ENCODE measurements around the gene ZBTB20. TPM values are rescaled to one million over a fixed set of nuclear protein-coding genes. Genes with fewer than 3 reads are reported as not detected.

ZBTB20 gene
- total RNA-seq, 1 experiment from 2014 or later = 3.7 TPM

DNA sequence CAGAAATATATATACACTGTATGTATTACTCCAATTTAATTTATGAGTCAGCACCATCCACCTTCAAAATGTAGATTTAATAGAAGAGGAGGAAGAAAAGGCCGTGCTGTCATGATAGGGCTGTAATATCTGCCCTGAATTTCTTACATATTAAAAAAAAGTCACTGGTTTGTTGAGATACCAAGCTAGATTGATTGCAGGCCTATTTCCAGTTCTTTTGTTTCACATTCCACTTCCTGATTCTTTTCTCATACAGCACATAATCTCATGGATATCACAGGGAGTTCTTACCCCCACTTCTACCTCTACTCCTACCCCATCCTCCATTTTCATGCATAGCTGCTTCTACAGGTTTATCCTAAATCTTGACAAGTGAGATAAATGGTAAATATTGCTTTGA is 290.3 kb downstream of the ZBTB20 start:
- intact Hi-C loops (cut with micrococcal nuclease) = no loop called here

DNA sequence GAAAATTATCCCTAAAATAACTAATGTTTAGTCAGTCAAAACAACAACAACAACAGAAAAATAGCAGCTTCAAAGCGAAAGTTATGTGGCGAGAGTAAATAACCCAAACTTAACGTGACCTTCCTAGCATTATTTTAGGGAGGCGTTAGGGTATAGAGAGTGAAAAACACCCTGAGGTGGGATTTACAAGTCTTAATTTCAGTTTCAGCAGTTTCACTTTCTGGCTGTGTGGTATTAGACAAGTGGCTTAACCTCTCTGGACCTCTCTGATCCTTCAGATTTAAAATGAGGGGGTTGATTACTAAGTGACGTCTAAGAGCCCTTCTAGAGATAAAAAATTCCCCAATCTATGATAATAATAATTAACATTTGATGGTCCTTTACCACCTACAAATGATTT is 291.2 kb downstream of the ZBTB20 start:
- POLR2A ChIA-PET (ENCODE audit: unreplicated experiment) = no interaction called here
- H3F3A ChIP-seq (ENCODE audit: low read length, unreplicated experiment) = no peaks in the 10 kb centered on the region
- CTCF ChIA-PET = no interaction called here
- no peak overlapping the region for H3K27ac ChIP-seq (ENCODE audit: low read length)
- ATAC-seq (no peak), DNase-seq (no peak)
- no peak overlapping the region for H3K9ac ChIP-seq (ENCODE audit: low read length)
- no peak overlapping the region for H3K4me3 ChIP-seq (ENCODE audit: low read length)
- no peaks in the 10 kb centered on the region for H3K79me2 ChIP-seq (ENCODE audit: low read length)
- H3K4me1 ChIP-seq (ENCODE audit: insufficient read depth, low read length) = no peaks in the 10 kb centered on the region
- no peak overlapping the region for H2AFZ ChIP-seq (ENCODE audit: low read length)
- BruUV-seq (replicated peaks) = no TSS peak
- no peaks in the 10 kb centered on the region for H3K9me3 ChIP-seq (ENCODE audit: low read length)
- H3K4me2 ChIP-seq (ENCODE audit: low read length) = no peak overlapping the region
- intact Hi-C loops (cut with micrococcal nuclease) = no loop called here
- TF ChIP-seq, protein P1, sequence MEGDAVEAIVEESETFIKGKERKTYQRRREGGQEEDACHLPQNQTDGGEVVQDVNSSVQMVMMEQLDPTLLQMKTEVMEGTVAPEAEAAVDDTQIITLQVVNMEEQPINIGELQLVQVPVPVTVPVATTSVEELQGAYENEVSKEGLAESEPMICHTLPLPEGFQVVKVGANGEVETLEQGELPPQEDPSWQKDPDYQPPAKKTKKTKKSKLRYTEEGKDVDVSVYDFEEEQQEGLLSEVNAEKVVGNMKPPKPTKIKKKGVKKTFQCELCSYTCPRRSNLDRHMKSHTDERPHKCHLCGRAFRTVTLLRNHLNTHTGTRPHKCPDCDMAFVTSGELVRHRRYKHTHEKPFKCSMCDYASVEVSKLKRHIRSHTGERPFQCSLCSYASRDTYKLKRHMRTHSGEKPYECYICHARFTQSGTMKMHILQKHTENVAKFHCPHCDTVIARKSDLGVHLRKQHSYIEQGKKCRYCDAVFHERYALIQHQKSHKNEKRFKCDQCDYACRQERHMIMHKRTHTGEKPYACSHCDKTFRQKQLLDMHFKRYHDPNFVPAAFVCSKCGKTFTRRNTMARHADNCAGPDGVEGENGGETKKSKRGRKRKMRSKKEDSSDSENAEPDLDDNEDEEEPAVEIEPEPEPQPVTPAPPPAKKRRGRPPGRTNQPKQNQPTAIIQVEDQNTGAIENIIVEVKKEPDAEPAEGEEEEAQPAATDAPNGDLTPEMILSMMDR (conservative IDR thresholded peaks at IDR 0.05; ENCODE audit: low read depth, low read length) = no peak
- TF ChIP-seq EZH2 (IDR thresholded peaks at IDR 0.05; ENCODE audit: low read length, unreplicated experiment) (no peak), EZH2phosphoT487 (IDR thresholded peaks at IDR 0.05; ENCODE audit: borderline replicate concordance, low read length) (no peak)
- H4K20me1 ChIP-seq (ENCODE audit: low read length) = no peaks in the 10 kb centered on the region
- H3K9me2 ChIP-seq (replicated peaks; ENCODE audit: low read length) = no peaks in the 10 kb centered on the region
- no peaks in the 10 kb centered on the region for H3K27me3 ChIP-seq (ENCODE audit: low read length)
- no peaks in the 10 kb centered on the region for H3K36me3 ChIP-seq (ENCODE audit: low read depth, low read length)

More for the DNA sequence above, 290.3 kb downstream of the ZBTB20 start:
- Histone ChIP-seq H3K4me1 (ENCODE audit: insufficient read depth, low read length) (no peaks in the 10 kb centered on the region), H3K4me2 (ENCODE audit: low read length) (no peak overlapping the region), H3K9me2 (replicated peaks; ENCODE audit: low read length) (no peaks in the 10 kb centered on the region), H3K79me2 (ENCODE audit: low read length) (no peaks in the 10 kb centered on the region), H2AFZ (ENCODE audit: low read length) (no peak overlapping the region), H3F3A (ENCODE audit: low read length, unreplicated experiment) (no peaks in the 10 kb centered on the region), H3K27ac (ENCODE audit: low read length) (no peak overlapping the region), H3K27me3 (ENCODE audit: low read length) (no peaks in the 10 kb centered on the region), H4K20me1 (ENCODE audit: low read length) (no peaks in the 10 kb centered on the region), H3K9ac (ENCODE audit: low read length) (no peak overlapping the region), H3K9me3 (ENCODE audit: low read length) (no peaks in the 10 kb centered on the region), H3K4me3 (ENCODE audit: low read length) (no peak overlapping the region), H3K36me3 (ENCODE audit: low read depth, low read length) (no peaks in the 10 kb centered on the region)
- ATAC-seq (no peak), DNase-seq (no peak)
- no peak for TF ChIP-seq EZH2 (IDR thresholded peaks at IDR 0.05; ENCODE audit: low read length, unreplicated experiment)
- TF ChIP-seq, protein P1 (conservative IDR thresholded peaks at IDR 0.05; ENCODE audit: low read depth, low read length) = no peak
- TF ChIP-seq EZH2phosphoT487 (IDR thresholded peaks at IDR 0.05; ENCODE audit: borderline replicate concordance, low read length) = no peak
- ChIA-PET POLR2A (ENCODE audit: unreplicated experiment) (no interaction called here), CTCF (no interaction called here)
- BruUV-seq (replicated peaks) = no TSS peak

DNA sequence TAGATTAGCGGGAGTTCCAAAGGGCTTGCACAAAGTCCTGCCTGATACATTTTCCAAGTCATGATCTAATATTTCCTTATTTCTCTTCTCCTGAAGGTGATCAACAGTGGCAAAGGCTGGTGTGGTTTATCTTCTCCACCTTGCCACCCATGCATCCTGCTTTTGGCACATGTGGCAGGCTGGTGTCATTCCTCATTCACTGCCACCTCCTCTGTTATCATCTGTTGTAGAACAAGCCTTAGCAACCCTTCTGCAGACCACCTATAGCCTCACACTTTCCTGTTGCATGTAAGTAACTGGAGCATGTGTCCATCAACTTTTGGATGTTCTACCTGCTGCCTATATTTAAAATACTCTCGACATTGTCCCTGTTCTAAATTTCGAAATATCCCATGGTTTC is 294.1 kb downstream of the ZBTB20 start:
- no peak for TF ChIP-seq EZH2 (IDR thresholded peaks at IDR 0.05; ENCODE audit: low read length, unreplicated experiment)
- TF ChIP-seq EZH2phosphoT487 (IDR thresholded peaks at IDR 0.05; ENCODE audit: borderline replicate concordance, low read length) = no peak
- TF ChIP-seq, protein P1 (conservative IDR thresholded peaks at IDR 0.05; ENCODE audit: low read depth, low read length) = no peak
- Histone ChIP-seq H2AFZ (ENCODE audit: low read length) (no peak overlapping the region), H3K4me2 (ENCODE audit: low read length) (no peak overlapping the region), H3K9me3 (ENCODE audit: low read length) (no peaks in the 10 kb centered on the region), H4K20me1 (ENCODE audit: low read length) (no peaks in the 10 kb centered on the region), H3K36me3 (ENCODE audit: low read depth, low read length) (no peaks in the 10 kb centered on the region), H3K27me3 (ENCODE audit: low read length) (no peaks in the 10 kb centered on the region), H3K27ac (ENCODE audit: low read length) (no peak overlapping the region), H3K79me2 (ENCODE audit: low read length) (no peaks in the 10 kb centered on the region), H3K9ac (ENCODE audit: low read length) (no peak overlapping the region), H3F3A (ENCODE audit: low read length, unreplicated experiment) (no peaks in the 10 kb centered on the region), H3K4me1 (ENCODE audit: insufficient read depth, low read length) (no peaks in the 10 kb centered on the region), H3K9me2 (replicated peaks; ENCODE audit: low read length) (no peaks in the 10 kb centered on the region), H3K4me3 (ENCODE audit: low read length) (no peak overlapping the region)
- DNase-seq (no peak), ATAC-seq (no peak)
- intact Hi-C loops (cut with micrococcal nuclease) = no loop called here
- POLR2A ChIA-PET (ENCODE audit: unreplicated experiment) = no interaction called here
- CTCF ChIA-PET = no interaction called here
- BruUV-seq (replicated peaks) = no TSS peak

Data from PC-3 (cell line).